DND-41 (cell line): Measurements from ENCODE around the gene GSG1L.

Experiments
- ATAC-seq: fragments of 200-7000 bp; cut with Tn5 transposase; 3 replicates; pipeline ENCODE4 v1.9.1; 2021; ENCODE audit warnings: low read depth; ENCODE audit not compliant: insufficient read depth
- DNase-seq: peaks from one replicate; pipeline ENCODE4 v3.0.0-alpha.2; 2020
- H2AFZ ChIP-seq: 2 replicates; pipeline ENCODE4 v1.6.0; 2012; ENCODE audit warnings: low read depth, low read length
- H3K27ac ChIP-seq: 2 replicates; pipeline ENCODE4 v1.5.1; 2012; ENCODE audit warnings: low read length, inconsistent platforms
- H3K27me3 ChIP-seq: fragments of 200-600 bp; sonication (generic); 2 replicates; pipeline ENCODE4 v1.6.0; 2012; ENCODE audit warnings: low read length, mild to moderate bottlenecking, inconsistent platforms; ENCODE audit not compliant: insufficient read depth, poor library complexity
- H3K36me3 ChIP-seq: 2 replicates; pipeline ENCODE4 v1.5.1; 2012; ENCODE audit warnings: low read length, inconsistent platforms; ENCODE audit not compliant: insufficient read depth
- H3K4me1 ChIP-seq: 2 replicates; pipeline ENCODE4 v1.5.1; 2012; ENCODE audit warnings: mild to moderate bottlenecking, low read length; ENCODE audit not compliant: insufficient read depth
- H3K4me2 ChIP-seq: 2 replicates; pipeline ENCODE4 v1.6.0; 2012; ENCODE audit warnings: mild to moderate bottlenecking, moderate library complexity, low read length, inconsistent platforms; ENCODE audit not compliant: insufficient read depth
- H3K4me3 ChIP-seq, 2 experiments: fragments of 200-600 bp in 1 of 2; shearing (Covaris generic) in 1 of 2; 2 replicates each; pipeline ENCODE4 v1.5.1; 2012 to 2016; ENCODE audit warnings: inconsistent platforms in 2 of 2, low read length in 2 of 2, mild to moderate bottlenecking in 2 of 2, low read depth in 1 of 2, moderate library complexity in 1 of 2
- H3K79me2 ChIP-seq: 2 replicates; pipeline ENCODE4 v1.6.0; 2012; ENCODE audit warnings: low read length, inconsistent platforms; ENCODE audit not compliant: insufficient read depth
- H3K9ac ChIP-seq: 2 replicates; pipeline ENCODE4 v1.6.0; 2012; ENCODE audit warnings: low read depth, mild to moderate bottlenecking, inconsistent platforms, low read length, moderate library complexity
- H3K9me3 ChIP-seq: 2 replicates; pipeline ENCODE4 v1.5.1; 2012; ENCODE audit warnings: low read length, moderate library complexity, mild to moderate bottlenecking, inconsistent platforms; ENCODE audit not compliant: insufficient read depth, severe bottlenecking
- H4K20me1 ChIP-seq: 2 replicates; pipeline ENCODE4 v1.6.0; 2012; ENCODE audit warnings: low read length; ENCODE audit not compliant: insufficient read depth
- CTCF ChIP-seq: IDR thresholded peaks from 2 replicates; pipeline ENCODE4 v1.5.1; 2012; ENCODE audit warnings: borderline replicate concordance, low read length, moderate library complexity, mild to moderate bottlenecking; ENCODE audit not compliant: poor library complexity, severe bottlenecking; ENCODE audit errors: extremely low read depth
- EZH2 ChIP-seq: IDR thresholded peaks from 3 replicates; pipeline ENCODE4 v1.6.1; 2012; ENCODE audit warnings: borderline replicate concordance, low read depth, mild to moderate bottlenecking, moderate library complexity, low read length, inconsistent platforms; ENCODE audit not compliant: severe bottlenecking

Gene GSG1L

GRCh38 chr16:27777527-27777926 lies 286.0 kb downstream of the GSG1L start:
- Histone ChIP-seq H3K36me3 (no peaks in the 10 kb centered on the region), H3K4me3 (no peak overlapping the region), H3K9ac (no peak overlapping the region), H3K79me2 (no peaks in the 10 kb centered on the region), H3K9me3 (no peaks in the 10 kb centered on the region), H3K27me3 (no peaks in the 10 kb centered on the region), H3K4me2 (no peak overlapping the region), H2AFZ (no peak overlapping the region), H4K20me1 (no peaks in the 10 kb centered on the region), H3K27ac (no peak overlapping the region), H3K4me1 (no peaks in the 10 kb centered on the region)
- DNase-seq (no peak), ATAC-seq (no peak)
- TF ChIP-seq CTCF = no peak
- TF ChIP-seq EZH2 = no peak

GRCh38 chr16:27776556-27777225 lies 286.8 kb downstream of the GSG1L start:
- no peak for TF ChIP-seq CTCF
- TF ChIP-seq EZH2 = no peak
- Histone ChIP-seq H4K20me1 (no peaks in the 10 kb centered on the region), H3K4me3 (no peak overlapping the region), H2AFZ (no peak overlapping the region), H3K36me3 (peaks cover 6% of the 10 kb centered on the region), H3K27me3 (no peaks in the 10 kb centered on the region), H3K27ac (no peak overlapping the region), H3K79me2 (no peaks in the 10 kb centered on the region), H3K9me3 (no peaks in the 10 kb centered on the region), H3K4me2 (no peak overlapping the region), H3K4me1 (no peaks in the 10 kb centered on the region), H3K9ac (no peak overlapping the region)
- DNase-seq (no peak), ATAC-seq (no peak)

- no peak for DNase-seq
- Histone ChIP-seq H4K20me1 (no peaks in the 10 kb centered on the region), H3K9ac (no peak overlapping the region), H3K27me3 (no peaks in the 10 kb centered on the region), H3K9me3 (no peaks in the 10 kb centered on the region), H3K27ac (no peak overlapping the region), H2AFZ (no peak overlapping the region), H3K4me1 (no peaks in the 10 kb centered on the region), H3K79me2 (no peaks in the 10 kb centered on the region), H3K4me3 (no peak overlapping the region), H3K36me3 (peaks cover 6% of the 10 kb centered on the region), H3K4me2 (no peak overlapping the region)
- TF ChIP-seq EZH2 (no peak), CTCF (no peak)
- ATAC-seq = no peak
These were observed 288.3 kb downstream of the GSG1L start for GRCh38 chr16:27775254-27775653.
